ENCODE measurements around the gene CRELD1.
A peak's percentile ranks its signal among the peaks of the same experiment; 100 is the strongest.

The CRELD1 gene

GRCh38 chr3:9980251-9980650, 46.6 kb downstream of the CRELD1 start:
- H3K4me3 ChIP-seq (ENCODE audit: low read length), result no peak overlapping the region
- H3K9ac ChIP-seq (ENCODE audit: low read length), result no peak overlapping the region
- H3K79me2 ChIP-seq (ENCODE audit: low read length), result peaks cover 35% of the 10 kb centered on the region
- no peak for TF ChIP-seq EZH2phosphoT487 (IDR thresholded peaks at IDR 0.05; ENCODE audit: low read depth)
- no peak for TF ChIP-seq CTCF (IDR thresholded peaks at IDR 0.05; ENCODE audit: low read depth, low read length)
- H3K27me3 ChIP-seq (ENCODE audit: low read depth, low read length), result no peaks in the 10 kb centered on the region
- H4K20me1 ChIP-seq (ENCODE audit: insufficient read depth, low read length), result no peaks in the 10 kb centered on the region
- no peaks in the 10 kb centered on the region for H3K9me3 ChIP-seq (ENCODE audit: insufficient read depth, low read length)
- peak overlapping the region; percentile 21; the same call in 1 of the 2 replicates for H3K27ac ChIP-seq (ENCODE audit: low read length)
- H2AFZ ChIP-seq (ENCODE audit: low read depth, low read length), result no peak overlapping the region
- H3K4me2 ChIP-seq (ENCODE audit: low read length), result no peak overlapping the region
- H3K4me1 ChIP-seq (ENCODE audit: low read length), result peaks cover 17% of the 10 kb centered on the region
- H3K36me3 ChIP-seq (replicated peaks; ENCODE audit: low read depth, low read length), result peaks cover 11% of the 10 kb centered on the region

- peaks cover 75% of the 10 kb centered on the region for H3K79me2 ChIP-seq (ENCODE audit: low read length)
These were observed 52.6 kb downstream of the CRELD1 start for GRCh38 chr3:9986230-9986725.

GRCh38 chr3:9994086-9994844, 60.6 kb downstream of the CRELD1 start:
- Histone ChIP-seq H3K9me3 (ENCODE audit: insufficient read depth, low read length) (no peaks in the 10 kb centered on the region), H3K79me2 (ENCODE audit: low read length) (peaks cover 97% of the 10 kb centered on the region), H3K27ac (ENCODE audit: low read length) (no peak overlapping the region)

More at GRCh38 chr3:9986230-9986725, 52.6 kb downstream of the CRELD1 start:
- Histone ChIP-seq H3K4me1 (ENCODE audit: low read length) (peaks cover 16% of the 10 kb centered on the region), H3K9me3 (ENCODE audit: insufficient read depth, low read length) (no peaks in the 10 kb centered on the region), H3K27me3 (ENCODE audit: low read depth, low read length) (no peaks in the 10 kb centered on the region), H3K4me3 (ENCODE audit: low read length) (peak overlapping the region; percentile 92), H3K9ac (ENCODE audit: low read length) (peak overlapping the region; percentile 86), H3K4me2 (ENCODE audit: low read length) (peak overlapping the region; percentile 95), H3K27ac (ENCODE audit: low read length) (peak overlapping the region; percentile 87; the same call in 1 of the 2 replicates), H3K36me3 (replicated peaks; ENCODE audit: low read depth, low read length) (peaks cover 8% of the 10 kb centered on the region), H4K20me1 (ENCODE audit: insufficient read depth, low read length) (peaks cover 8% of the 10 kb centered on the region), H2AFZ (ENCODE audit: low read depth, low read length) (peak overlapping the region; percentile 62; the same call in 1 of the 2 replicates)
- TF ChIP-seq EZH2phosphoT487 (IDR thresholded peaks at IDR 0.05; ENCODE audit: low read depth), result no peak
- TF ChIP-seq CTCF (IDR thresholded peaks at IDR 0.05; ENCODE audit: low read depth, low read length), result no peak

More at GRCh38 chr3:9994086-9994844, 60.6 kb downstream of the CRELD1 start:
- Histone ChIP-seq H3K27me3 (ENCODE audit: low read depth, low read length) (no peaks in the 10 kb centered on the region), H3K36me3 (replicated peaks; ENCODE audit: low read depth, low read length) (peaks cover 21% of the 10 kb centered on the region), H2AFZ (ENCODE audit: low read depth, low read length) (no peak overlapping the region), H3K4me3 (ENCODE audit: low read length) (no peak overlapping the region), H4K20me1 (ENCODE audit: insufficient read depth, low read length) (peaks cover 29% of the 10 kb centered on the region), H3K9ac (ENCODE audit: low read length) (no peak overlapping the region), H3K4me2 (ENCODE audit: low read length) (no peak overlapping the region), H3K4me1 (ENCODE audit: low read length) (no peaks in the 10 kb centered on the region)
- TF ChIP-seq EZH2phosphoT487 (IDR thresholded peaks at IDR 0.05; ENCODE audit: low read depth), result no peak
- no peak for TF ChIP-seq CTCF (IDR thresholded peaks at IDR 0.05; ENCODE audit: low read depth, low read length)

All from OCI-LY3 (cell line).